ENCODE results near the gene SPTBN1. TPM values are rescaled to one million over a fixed set of nuclear protein-coding genes. Genes with fewer than 3 reads are reported as not detected.

SPTBN1 gene
- total RNA-seq, 2 experiments from 2014 or later = 87.0 to 88.3 TPM

- DNase-seq = no peak
- no peaks in the 10 kb centered on the region for H3K9me3 Mint-ChIP-seq
- H3K4me3 Mint-ChIP-seq = no peak overlapping the region
- H3K27me3 Mint-ChIP-seq = no peaks in the 10 kb centered on the region
- peak overlapping the region; percentile 56 for H3K27ac Mint-ChIP-seq
- H3K36me3 Mint-ChIP-seq = peaks cover 26% of the 10 kb centered on the region
- peaks cover 37% of the 10 kb centered on the region for H3K4me1 Mint-ChIP-seq
Observed at GRCh38 chr2:54632733-54633692, 176.9 kb downstream of the SPTBN1 start.

GRCh38 chr2:54634021-54634420 lies 177.9 kb downstream of the SPTBN1 start:
- Mint-ChIP-seq H3K27me3 (no peaks in the 10 kb centered on the region), H3K36me3 (peaks cover 23% of the 10 kb centered on the region), H3K9me3 (no peaks in the 10 kb centered on the region), H3K4me1 (peaks cover 39% of the 10 kb centered on the region), H3K4me3 (no peak overlapping the region), H3K27ac (peak overlapping the region; percentile 64)
- DNase-seq = no peak

GRCh38 chr2:54634564-54635511 lies 178.7 kb downstream of the SPTBN1 start:
- Mint-ChIP-seq H3K9me3 (no peaks in the 10 kb centered on the region), H3K27ac (peak overlapping the region; percentile 64), H3K4me1 (peaks cover 44% of the 10 kb centered on the region), H3K27me3 (no peaks in the 10 kb centered on the region), H3K4me3 (peak overlapping the region; percentile 4), H3K36me3 (peaks cover 23% of the 10 kb centered on the region)
- DNase-seq = no peak

GRCh38 chr2:54635554-54636152 lies 179.5 kb downstream of the SPTBN1 start:
- Mint-ChIP-seq H3K27me3 (no peaks in the 10 kb centered on the region), H3K36me3 (peaks cover 22% of the 10 kb centered on the region), H3K4me1 (peaks cover 42% of the 10 kb centered on the region), H3K9me3 (no peaks in the 10 kb centered on the region), H3K27ac (no peak overlapping the region), H3K4me3 (no peak overlapping the region)
- no peak for DNase-seq

GRCh38 chr2:54636415-54637139 lies 180.4 kb downstream of the SPTBN1 start:
- Mint-ChIP-seq H3K27me3 (no peaks in the 10 kb centered on the region), H3K9me3 (no peaks in the 10 kb centered on the region), H3K36me3 (peaks cover 18% of the 10 kb centered on the region), H3K4me3 (no peak overlapping the region), H3K4me1 (peaks cover 42% of the 10 kb centered on the region), H3K27ac (peak overlapping the region; percentile 31)
- no peak for DNase-seq

GRCh38 chr2:54638103-54638502 lies 182.0 kb downstream of the SPTBN1 start:
- H3K4me1 Mint-ChIP-seq = peaks cover 41% of the 10 kb centered on the region
- H3K9me3 Mint-ChIP-seq = no peaks in the 10 kb centered on the region
- H3K4me3 Mint-ChIP-seq = no peak overlapping the region
- H3K27ac Mint-ChIP-seq = no peak overlapping the region
- peaks cover 27% of the 10 kb centered on the region for H3K36me3 Mint-ChIP-seq
- no peak for DNase-seq
- no peaks in the 10 kb centered on the region for H3K27me3 Mint-ChIP-seq

GRCh38 chr2:54638774-54639187 lies 182.7 kb downstream of the SPTBN1 start:
- DNase-seq = no peak
- Mint-ChIP-seq H3K4me3 (no peak overlapping the region), H3K4me1 (peaks cover 36% of the 10 kb centered on the region), H3K9me3 (no peaks in the 10 kb centered on the region), H3K36me3 (peaks cover 29% of the 10 kb centered on the region), H3K27ac (no peak overlapping the region), H3K27me3 (no peaks in the 10 kb centered on the region)

- H3K4me1 Mint-ChIP-seq = peaks cover 27% of the 10 kb centered on the region
- DNase-seq = no peak
- H3K27me3 Mint-ChIP-seq = no peaks in the 10 kb centered on the region
- no peaks in the 10 kb centered on the region for H3K9me3 Mint-ChIP-seq
- no peak overlapping the region for H3K4me3 Mint-ChIP-seq
- H3K36me3 Mint-ChIP-seq = peaks cover 24% of the 10 kb centered on the region
- H3K27ac Mint-ChIP-seq = peak overlapping the region; percentile 16
Observed at GRCh38 chr2:54639609-54640008, 183.5 kb downstream of the SPTBN1 start.

- no peaks in the 10 kb centered on the region for H3K27me3 Mint-ChIP-seq
- H3K4me1 Mint-ChIP-seq = peaks cover 17% of the 10 kb centered on the region
- H3K4me3 Mint-ChIP-seq = no peak overlapping the region
- no peaks in the 10 kb centered on the region for H3K9me3 Mint-ChIP-seq
- no peak for DNase-seq
- H3K27ac Mint-ChIP-seq = peak overlapping the region; percentile 1
- H3K36me3 Mint-ChIP-seq = peaks cover 22% of the 10 kb centered on the region
Observed at GRCh38 chr2:54640834-54641540, 184.9 kb downstream of the SPTBN1 start.

- H3K36me3 Mint-ChIP-seq = peaks cover 22% of the 10 kb centered on the region
- H3K27ac Mint-ChIP-seq = peak overlapping the region; percentile 44
- H3K4me1 Mint-ChIP-seq = peaks cover 14% of the 10 kb centered on the region
- no peak overlapping the region for H3K4me3 Mint-ChIP-seq
- DNase-seq = no peak
- no peaks in the 10 kb centered on the region for H3K27me3 Mint-ChIP-seq
- no peaks in the 10 kb centered on the region for H3K9me3 Mint-ChIP-seq
Observed at GRCh38 chr2:54641988-54642387, 185.9 kb downstream of the SPTBN1 start.

GRCh38 chr2:54642677-54643430 lies 186.7 kb downstream of the SPTBN1 start:
- no peaks in the 10 kb centered on the region for H3K9me3 Mint-ChIP-seq
- no peaks in the 10 kb centered on the region for H3K27me3 Mint-ChIP-seq
- no peak overlapping the region for H3K4me3 Mint-ChIP-seq
- peaks cover 14% of the 10 kb centered on the region for H3K4me1 Mint-ChIP-seq
- H3K27ac Mint-ChIP-seq = peak overlapping the region; percentile 2
- peaks cover 22% of the 10 kb centered on the region for H3K36me3 Mint-ChIP-seq
- DNase-seq = no peak

GRCh38 chr2:54644236-54644635 lies 188.1 kb downstream of the SPTBN1 start:
- H3K36me3 Mint-ChIP-seq = peaks cover 23% of the 10 kb centered on the region
- H3K27me3 Mint-ChIP-seq = no peaks in the 10 kb centered on the region
- no peaks in the 10 kb centered on the region for H3K9me3 Mint-ChIP-seq
- no peak overlapping the region for H3K4me3 Mint-ChIP-seq
- peaks cover 12% of the 10 kb centered on the region for H3K4me1 Mint-ChIP-seq
- no peak for DNase-seq
- no peak overlapping the region for H3K27ac Mint-ChIP-seq

GRCh38 chr2:54646170-54646927 lies 190.2 kb downstream of the SPTBN1 start:
- Mint-ChIP-seq H3K27ac (no peak overlapping the region), H3K27me3 (no peaks in the 10 kb centered on the region), H3K9me3 (no peaks in the 10 kb centered on the region), H3K4me1 (peaks cover 5% of the 10 kb centered on the region), H3K36me3 (peaks cover 28% of the 10 kb centered on the region), H3K4me3 (no peak overlapping the region)
- DNase-seq = no peak

All from activated naive CD8-positive, alpha-beta T cell treated with anti-CD3 and anti-CD28 coated beads for 36 hours (primary cell).